GM21619 (cell line): ENCODE results near the gene ELF4.
"Not testable (repeated sequence)": the region's sequence is repeated elsewhere in the genome, so short reads cannot be mapped to it uniquely, and the experiment has no call there.

ENCODE experiments used
- ATAC-seq: cut with Tn5 transposase; IDR thresholded peaks from one replicate; pipeline ENCODE4 v1.9.1; 2021; ENCODE audit not compliant: unreplicated experiment

The ELF4 gene

GRCh38 chrX:130115119-130115885 lies 5.0 kb upstream of the ELF4 start:
- not testable (repeated sequence) for ATAC-seq

- no peak for ATAC-seq
Observed at GRCh38 chrX:130114141-130114588, 3.9 kb upstream of the ELF4 start.

- ATAC-seq = no peak
Observed at GRCh38 chrX:130111220-130112154, 1.2 kb upstream of the ELF4 start.

- peak; percentile 2 for ATAC-seq
Observed at GRCh38 chrX:130109429-130110378, 593 bp downstream of the ELF4 start.

GRCh38 chrX:130108647-130109428 lies 1.5 kb downstream of the ELF4 start:
- ATAC-seq = peak; percentile 76

- ATAC-seq = no peak
Observed at GRCh38 chrX:130106071-130106470, 4.2 kb downstream of the ELF4 start.

GRCh38 chrX:130105244-130105643 lies 5.1 kb downstream of the ELF4 start:
- ATAC-seq = no peak

GRCh38 chrX:130103605-130104004 lies 6.7 kb downstream of the ELF4 start:
- ATAC-seq = no peak

GRCh38 chrX:130100180-130100579 lies 10.1 kb downstream of the ELF4 start:
- no peak for ATAC-seq

- ATAC-seq = no peak
Observed at GRCh38 chrX:130098210-130098552, 12.1 kb downstream of the ELF4 start.

GRCh38 chrX:130097507-130098209 lies 12.6 kb downstream of the ELF4 start:
- no peak for ATAC-seq

GRCh38 chrX:130095249-130096030 lies 14.9 kb downstream of the ELF4 start:
- no peak for ATAC-seq

GRCh38 chrX:130094696-130095095 lies 15.6 kb downstream of the ELF4 start:
- no peak for ATAC-seq

- no peak for ATAC-seq
Observed at GRCh38 chrX:130093271-130093670, 17.0 kb downstream of the ELF4 start.

- ATAC-seq = peak; percentile 100
Observed at GRCh38 chrX:130091980-130092522, 18.2 kb downstream of the ELF4 start.

- no peak for ATAC-seq
Observed at GRCh38 chrX:130090364-130090763, 19.9 kb downstream of the ELF4 start.

GRCh38 chrX:130086447-130087206 lies 23.7 kb downstream of the ELF4 start:
- ATAC-seq = peak; percentile 33
